Natural killer cell treated with Interleukin-12 subunit alpha and Interleukin-12 subunit beta and Interleukin-15 and Interleukin-18, amount 100 ng/mL, for 72 hours (primary cell): Measurements from ENCODE around the gene GRIK4. TPM values are rescaled to one million over a fixed set of nuclear protein-coding genes. Genes with fewer than 3 reads are reported as not detected.
A peak's percentile ranks its signal among the peaks of the same experiment; 100 is the strongest.

Source experiments
- ATAC-seq, 2 donors: fragments of 150-1000 bp; cut with Tn5 transposase in 1 of 2; sonication (Bioruptor Pico), chemical (Tn5 transposase) in 1 of 2; 2 replicates each; pipeline ENCODE4 v1.10.0; 2021
- DNase-seq: peaks from one replicate; pipeline ENCODE4 v3.0.0; 2022; ENCODE audit warnings: low spot score
- H3K27ac Mint-ChIP-seq, 2 donors: 1 replicate in 1 of 2; 2 replicates in 1 of 2; pipeline ENCODE4 v1.8.0; 2022; ENCODE audit warnings: mixed read lengths in 2 of 2, mild to moderate bottlenecking in 1 of 2, moderate library complexity in 1 of 2
- H3K27me3 Mint-ChIP-seq, 2 donors: 1 replicate in 1 of 2; 2 replicates in 1 of 2; pipeline ENCODE4 v1.8.0; 2022; ENCODE audit warnings: mixed read lengths in 2 of 2
- H3K36me3 Mint-ChIP-seq: one replicate; pipeline ENCODE4 v1.8.0; 2022; ENCODE audit warnings: mixed read lengths
- H3K4me1 Mint-ChIP-seq, 2 donors: 1 replicate in 1 of 2; 2 replicates in 1 of 2; pipeline ENCODE4 v1.8.0; 2022; ENCODE audit warnings: low read depth in 2 of 2, mixed read lengths in 2 of 2, mild to moderate bottlenecking in 1 of 2
- H3K4me3 Mint-ChIP-seq: one replicate; pipeline ENCODE4 v1.8.0; 2022; ENCODE audit warnings: mixed read lengths
- H3K9me3 Mint-ChIP-seq: 2 replicates; pipeline ENCODE4 v1.8.0; 2022; ENCODE audit warnings: mixed read lengths
- total RNA-seq, 2 donors: library from RNA; stranded (reverse); gene quantifications; one replicate each; pipeline ENCODE4 v1.2.3, GENCODE V29; 2022

GRIK4 gene
- total RNA-seq, 2 donors from 2014 or later: 1.4 to 1.8 TPM

DNA sequence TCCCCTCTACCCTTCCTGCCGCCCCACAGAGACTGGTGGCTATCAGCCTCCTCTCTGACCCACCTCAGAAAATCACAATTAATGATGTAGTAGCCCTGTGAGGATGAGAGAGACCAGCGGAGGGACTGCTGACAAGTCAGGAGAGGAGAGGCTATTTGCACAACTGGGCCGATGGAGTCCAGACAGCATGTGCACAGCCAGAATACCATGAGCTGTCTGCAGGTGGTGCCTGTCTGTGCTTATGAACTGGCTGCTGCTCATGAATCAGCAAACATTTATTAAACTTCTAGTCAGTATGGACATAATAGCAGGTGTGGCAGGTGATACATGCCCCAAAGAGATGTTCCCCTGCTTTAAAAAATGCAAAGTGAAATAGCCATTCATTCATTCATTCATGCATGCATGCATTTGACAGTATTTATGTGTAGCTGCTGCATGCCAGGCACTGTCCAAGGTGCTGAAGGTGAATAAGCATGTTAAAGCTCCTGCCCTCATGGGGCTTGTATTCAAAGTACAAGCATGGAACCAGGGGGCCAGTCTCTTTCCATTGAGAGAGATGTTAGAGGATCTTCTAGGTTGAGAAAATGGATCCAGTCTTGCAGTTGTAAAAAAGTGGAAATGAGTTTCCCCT lies 141.3 kb downstream of the GRIK4 start:
- no peak for ATAC-seq
- H3K36me3 Mint-ChIP-seq: no peaks in the 10 kb centered on the region
- H3K9me3 Mint-ChIP-seq: no peaks in the 10 kb centered on the region
- peaks cover 0 to 6% of the 10 kb centered on the region in 2 donors for H3K27me3 Mint-ChIP-seq
- H3K27ac Mint-ChIP-seq: no peak overlapping the region
- H3K4me3 Mint-ChIP-seq: no peak overlapping the region
- DNase-seq: peak; percentile 51
- peaks cover 14 to 19% of the 10 kb centered on the region in 2 donors for H3K4me1 Mint-ChIP-seq

- H3K27ac Mint-ChIP-seq: no peak overlapping the region
- DNase-seq: peak; percentile 35
- H3K4me3 Mint-ChIP-seq: no peak overlapping the region
- no peaks in the 10 kb centered on the region for H3K9me3 Mint-ChIP-seq
- peaks cover 0 to 4% of the 10 kb centered on the region in 2 donors for H3K27me3 Mint-ChIP-seq
- no peak for ATAC-seq
- H3K36me3 Mint-ChIP-seq: no peaks in the 10 kb centered on the region
- H3K4me1 Mint-ChIP-seq: peaks cover 31 to 32% of the 10 kb centered on the region in 2 donors
Observed at GRCh38 chr11:120655589-120655988, 144.0 kb downstream of the GRIK4 start.

DNA sequence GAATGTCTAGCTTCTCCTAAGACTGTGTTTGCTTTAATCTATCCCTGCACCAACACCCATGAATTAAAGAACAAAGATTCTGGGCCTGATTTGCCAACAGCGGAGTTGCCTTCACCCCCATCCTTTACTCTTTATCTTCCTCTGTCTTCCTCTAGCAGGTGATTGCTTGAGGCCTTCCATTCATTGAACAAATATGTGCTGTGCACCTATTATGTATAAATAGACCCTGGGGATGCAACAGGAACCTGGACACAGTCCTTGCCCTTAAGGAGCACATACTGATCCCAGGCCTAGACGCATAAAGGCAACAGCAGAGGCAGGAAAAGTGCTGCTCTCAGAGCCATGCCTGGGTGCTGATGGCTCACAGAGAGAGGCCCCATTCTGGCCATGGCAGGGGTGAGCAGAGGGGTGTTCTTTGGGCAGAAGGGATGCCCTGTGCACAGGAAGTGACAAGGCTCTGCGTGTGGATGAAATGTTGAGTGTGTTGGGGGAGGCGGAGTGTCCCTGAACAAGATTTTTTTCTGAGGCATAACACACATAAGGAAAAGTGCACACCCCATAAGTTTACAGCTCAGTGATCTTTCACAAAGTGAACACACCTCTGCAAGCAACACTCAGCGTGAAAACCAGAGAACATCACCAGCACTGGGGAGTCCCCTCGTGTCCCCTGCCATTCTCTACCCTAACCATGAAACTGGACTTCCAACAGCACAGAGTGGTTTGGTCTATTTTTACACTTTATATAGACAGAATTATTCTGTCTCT lies 145.9 kb downstream of the GRIK4 start:
- no peaks in the 10 kb centered on the region for H3K9me3 Mint-ChIP-seq

DNA sequence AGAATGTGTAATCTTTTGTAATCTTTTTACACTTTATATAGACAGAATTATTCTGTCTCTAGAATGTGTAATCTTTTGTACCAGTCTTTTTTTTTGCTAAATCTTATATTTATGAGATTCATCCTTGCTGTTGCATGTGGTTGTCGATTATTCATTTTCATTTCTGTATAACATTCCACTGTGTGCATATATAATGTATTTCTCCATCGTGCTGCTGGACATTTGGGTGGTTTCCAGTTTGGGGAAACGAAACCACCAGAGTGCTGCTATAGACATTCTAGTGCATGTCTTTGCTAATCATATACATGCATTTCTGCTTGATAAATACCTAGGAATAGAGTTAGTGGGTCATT lies 146.5 kb downstream of the GRIK4 start:
- ATAC-seq: peak in 1 of 2 donors; percentile 71
- peak; percentile 56 for DNase-seq
- peak overlapping the region; percentile 26 for H3K4me3 Mint-ChIP-seq
- peaks cover 32 to 33% of the 10 kb centered on the region in 2 donors for H3K4me1 Mint-ChIP-seq
- H3K27ac Mint-ChIP-seq: peak overlapping the region in 1 of 2 donors; percentile 70
- no peaks in the 10 kb centered on the region for H3K27me3 Mint-ChIP-seq
- H3K9me3 Mint-ChIP-seq: no peaks in the 10 kb centered on the region
- H3K36me3 Mint-ChIP-seq: no peaks in the 10 kb centered on the region

More for the DNA sequence above, 145.9 kb downstream of the GRIK4 start:
- H3K27me3 Mint-ChIP-seq: no peaks in the 10 kb centered on the region
- peak overlapping the region; percentile 47 to 70 for H3K27ac Mint-ChIP-seq
- H3K4me3 Mint-ChIP-seq: peak overlapping the region; percentile 44
- peak; percentile 82 to 83 for ATAC-seq
- peak; percentile 69 for DNase-seq
- no peaks in the 10 kb centered on the region for H3K36me3 Mint-ChIP-seq
- peaks cover 31 to 32% of the 10 kb centered on the region in 2 donors for H3K4me1 Mint-ChIP-seq

GRCh38 chr11:120659076-120659475 lies 147.5 kb downstream of the GRIK4 start:
- Mint-ChIP-seq H3K27ac (peak overlapping the region in 1 of 2 donors; percentile 61), H3K4me1 (peaks cover 32 to 37% of the 10 kb centered on the region in 2 donors), H3K4me3 (no peak overlapping the region), H3K36me3 (no peaks in the 10 kb centered on the region), H3K9me3 (no peaks in the 10 kb centered on the region), H3K27me3 (peaks cover 6 to 8% of the 10 kb centered on the region in 2 donors)
- ATAC-seq (no peak), DNase-seq (peak; percentile 8)

- no peak overlapping the region for H3K4me3 Mint-ChIP-seq
Observed at GRCh38 chr11:120660024-120660565, 148.5 kb downstream of the GRIK4 start.

DNA sequence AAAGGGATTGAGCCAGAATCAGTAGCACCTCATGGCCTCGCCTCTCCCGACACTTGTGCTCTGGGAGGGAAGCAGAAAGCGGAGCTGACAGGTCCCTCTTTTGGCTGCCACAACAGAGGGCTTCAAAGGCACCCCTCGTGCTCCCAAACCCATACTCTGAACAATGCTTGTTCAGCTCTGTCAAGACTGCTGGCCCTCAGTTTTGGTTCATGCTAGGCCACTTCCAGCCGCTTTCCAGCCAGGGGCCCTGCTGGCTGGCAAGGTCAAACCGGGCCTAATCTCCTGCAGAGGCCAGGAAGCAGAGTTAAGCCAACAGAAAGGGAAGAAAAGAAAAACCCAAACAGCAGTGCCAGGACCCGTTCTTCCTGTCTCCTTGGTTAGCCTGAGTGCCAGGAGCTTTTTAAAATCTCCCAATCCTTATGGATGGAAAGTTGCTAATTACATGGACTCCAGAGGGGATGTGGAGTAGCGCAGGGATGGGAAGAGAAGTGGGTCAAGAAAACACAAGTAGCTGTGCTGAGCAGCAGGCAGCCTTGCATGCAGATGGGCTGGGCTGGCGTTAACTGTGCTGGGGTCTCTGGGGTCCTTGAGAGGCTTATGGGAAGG lies 150.6 kb downstream of the GRIK4 start:
- H3K36me3 Mint-ChIP-seq: no peaks in the 10 kb centered on the region
- DNase-seq: peak; percentile 20

More at GRCh38 chr11:120660024-120660565, 148.5 kb downstream of the GRIK4 start:
- Mint-ChIP-seq H3K9me3 (no peaks in the 10 kb centered on the region), H3K36me3 (no peaks in the 10 kb centered on the region), H3K27ac (peak overlapping the region in 1 of 2 donors; percentile 11), H3K27me3 (peaks cover 6 to 8% of the 10 kb centered on the region in 2 donors), H3K4me1 (peaks cover 29 to 35% of the 10 kb centered on the region in 2 donors)
- DNase-seq (peak; percentile 68), ATAC-seq (peak; percentile 57)

GRCh38 chr11:120663142-120663541 lies 151.6 kb downstream of the GRIK4 start:
- H3K4me3 Mint-ChIP-seq: no peak overlapping the region
- H3K27ac Mint-ChIP-seq: no peak overlapping the region
- peaks cover 14 to 21% of the 10 kb centered on the region in 2 donors for H3K4me1 Mint-ChIP-seq
- peaks cover 8 to 9% of the 10 kb centered on the region in 2 donors for H3K27me3 Mint-ChIP-seq
- DNase-seq (peak; percentile 25), ATAC-seq (no peak)
- H3K36me3 Mint-ChIP-seq: no peaks in the 10 kb centered on the region
- no peaks in the 10 kb centered on the region for H3K9me3 Mint-ChIP-seq

More for the DNA sequence above, 150.6 kb downstream of the GRIK4 start:
- Mint-ChIP-seq H3K27ac (no peak overlapping the region), H3K9me3 (no peaks in the 10 kb centered on the region), H3K27me3 (peaks cover 8 to 9% of the 10 kb centered on the region in 2 donors), H3K4me1 (peaks cover 21 to 28% of the 10 kb centered on the region in 2 donors), H3K4me3 (no peak overlapping the region)
- no peak for ATAC-seq

DNA sequence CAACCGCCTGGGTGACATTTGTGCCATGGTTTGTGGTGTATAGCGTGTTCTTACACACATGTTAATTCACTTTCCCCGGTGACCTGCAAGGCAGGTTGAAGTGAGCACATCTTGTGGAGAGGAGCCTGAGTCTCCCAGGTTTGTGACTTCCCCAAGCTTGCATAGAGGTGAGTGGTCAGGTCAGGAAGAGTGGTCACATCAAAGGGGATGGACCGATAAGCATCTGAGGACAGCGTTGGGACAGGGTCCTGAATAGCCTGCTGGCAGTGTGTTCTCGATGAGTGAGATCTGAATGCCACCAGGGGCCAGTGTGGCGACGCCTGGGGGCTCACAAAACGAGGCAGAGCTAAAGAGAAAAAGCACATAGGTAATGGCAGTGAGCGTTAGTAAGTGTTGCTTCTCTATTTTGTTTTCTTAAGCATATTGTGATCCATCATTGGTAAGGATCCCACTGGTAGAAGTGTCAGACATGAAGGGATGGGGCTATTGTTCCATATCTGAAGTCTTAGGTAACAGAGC lies 154.6 kb downstream of the GRIK4 start:
- no peaks in the 10 kb centered on the region for H3K36me3 Mint-ChIP-seq
- peaks cover 8 to 9% of the 10 kb centered on the region in 2 donors for H3K27me3 Mint-ChIP-seq
- ATAC-seq (no peak), DNase-seq (peak; percentile 53)
- H3K4me1 Mint-ChIP-seq: peaks cover 0 to 6% of the 10 kb centered on the region in 2 donors
- no peak overlapping the region for H3K27ac Mint-ChIP-seq
- no peaks in the 10 kb centered on the region for H3K9me3 Mint-ChIP-seq
- H3K4me3 Mint-ChIP-seq: no peak overlapping the region

DNA sequence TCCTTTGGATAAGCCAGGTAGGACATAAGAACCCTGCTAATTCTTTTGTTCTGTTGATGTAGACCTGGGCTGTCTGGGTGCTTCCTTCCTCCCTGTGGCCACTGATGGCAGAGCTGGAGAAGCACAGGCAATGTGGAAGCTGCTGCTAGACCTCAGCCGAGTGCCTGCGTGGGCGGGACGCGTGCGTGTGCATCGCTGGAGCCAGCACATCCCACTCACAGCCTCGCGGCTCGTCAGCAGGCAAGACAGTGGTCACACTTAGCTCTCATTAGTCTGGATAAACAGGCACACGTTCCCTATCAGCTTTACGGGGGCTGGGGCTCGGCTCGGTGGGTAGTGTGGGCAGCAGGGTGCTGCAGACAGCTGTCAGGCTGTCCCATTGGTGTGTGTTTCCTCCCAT lies 155.7 kb downstream of the GRIK4 start:
- Mint-ChIP-seq H3K27me3 (peaks cover 8 to 13% of the 10 kb centered on the region in 2 donors), H3K36me3 (no peaks in the 10 kb centered on the region), H3K4me1 (peaks cover 0 to 6% of the 10 kb centered on the region in 2 donors), H3K27ac (no peak overlapping the region), H3K4me3 (no peak overlapping the region), H3K9me3 (no peaks in the 10 kb centered on the region)
- ATAC-seq (peak in 1 of 2 donors; percentile 65), DNase-seq (no peak)

- Mint-ChIP-seq H3K36me3 (no peaks in the 10 kb centered on the region), H3K27ac (no peak overlapping the region), H3K27me3 (peaks cover 8 to 17% of the 10 kb centered on the region in 2 donors), H3K4me3 (no peak overlapping the region), H3K4me1 (peaks cover 0 to 5% of the 10 kb centered on the region in 2 donors), H3K9me3 (no peaks in the 10 kb centered on the region)
- DNase-seq: no peak
- no peak for ATAC-seq
Observed at GRCh38 chr11:120667934-120668333, 156.4 kb downstream of the GRIK4 start.

GRCh38 chr11:120668537-120668936 lies 157.0 kb downstream of the GRIK4 start:
- peaks cover 0 to 2% of the 10 kb centered on the region in 2 donors for H3K4me1 Mint-ChIP-seq
- peaks cover 5 to 19% of the 10 kb centered on the region in 2 donors for H3K27me3 Mint-ChIP-seq
- H3K9me3 Mint-ChIP-seq: no peaks in the 10 kb centered on the region
- ATAC-seq: no peak
- H3K36me3 Mint-ChIP-seq: no peaks in the 10 kb centered on the region
- no peak overlapping the region for H3K4me3 Mint-ChIP-seq
- DNase-seq: no peak
- no peak overlapping the region for H3K27ac Mint-ChIP-seq

DNA sequence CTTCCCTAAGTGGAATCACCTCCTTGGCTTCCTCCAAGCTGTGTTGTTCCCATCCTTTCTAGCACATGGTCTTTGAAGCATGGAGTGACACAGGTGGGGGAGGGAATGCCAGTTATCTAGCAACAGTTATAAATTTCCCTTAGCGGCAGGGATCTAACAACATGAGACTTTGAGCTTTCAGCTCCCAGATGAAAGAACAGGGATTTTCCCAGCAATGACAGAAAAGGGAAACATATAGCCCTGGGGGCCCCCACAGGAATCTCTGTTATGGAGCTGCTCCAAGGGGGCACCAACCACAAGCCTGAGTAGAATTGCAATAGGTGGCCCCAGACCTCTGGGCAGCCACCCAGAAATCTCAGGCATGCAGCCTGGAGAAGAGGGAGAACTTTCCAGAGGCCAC lies 163.0 kb downstream of the GRIK4 start:
- Mint-ChIP-seq H3K27me3 (peaks cover 0 to 16% of the 10 kb centered on the region in 2 donors), H3K4me1 (no peaks in the 10 kb centered on the region), H3K9me3 (no peaks in the 10 kb centered on the region), H3K4me3 (no peak overlapping the region), H3K36me3 (no peaks in the 10 kb centered on the region), H3K27ac (no peak overlapping the region)
- no peak for DNase-seq
- no peak for ATAC-seq
